GM18499 (cell line): ENCODE measurements around the gene DLX5.

Experiments used
- ATAC-seq: cut with Tn5 transposase; IDR thresholded peaks from one replicate; pipeline ENCODE4 v1.9.1; 2021; ENCODE audit warnings: moderate number of reproducible peaks; ENCODE audit not compliant: insufficient read depth, unreplicated experiment

DLX5 gene

DNA sequence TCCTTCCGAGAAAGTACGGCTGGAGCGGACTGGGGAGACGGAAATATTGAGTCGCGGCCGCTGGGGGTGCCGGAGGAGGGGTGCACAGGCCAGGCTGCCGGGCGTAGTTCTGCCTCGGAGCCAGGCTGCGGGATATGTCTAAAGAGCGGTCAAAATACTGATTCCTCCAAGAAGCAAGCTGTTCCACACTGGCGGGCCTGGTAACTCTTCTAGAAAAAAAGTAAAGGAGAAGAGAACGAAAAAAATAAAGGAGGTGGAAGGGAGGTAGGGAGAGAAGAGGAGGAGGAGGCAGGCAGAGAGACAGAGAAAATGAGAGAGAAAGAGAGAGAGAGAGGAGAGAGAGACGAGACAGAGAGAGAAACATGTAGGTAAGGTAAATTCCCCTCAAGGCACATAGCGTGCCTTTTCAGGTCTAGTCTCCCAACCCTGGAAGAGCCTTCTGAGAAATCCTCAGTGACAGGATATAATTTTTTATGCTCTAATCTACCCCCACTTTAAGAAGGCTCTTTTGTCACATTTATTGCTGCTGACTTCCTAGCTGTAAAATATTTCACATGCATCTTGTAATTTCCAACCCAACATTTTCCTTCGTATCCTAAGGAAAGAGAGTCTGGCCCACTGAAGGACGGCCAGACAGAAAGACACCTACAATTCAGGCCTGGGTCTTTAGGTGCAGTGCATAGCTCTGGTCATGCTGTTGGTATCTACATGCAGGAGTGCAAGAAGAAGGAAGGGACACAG, 5.7 kb downstream of the DLX5 start:
- ATAC-seq: no peak

DNA sequence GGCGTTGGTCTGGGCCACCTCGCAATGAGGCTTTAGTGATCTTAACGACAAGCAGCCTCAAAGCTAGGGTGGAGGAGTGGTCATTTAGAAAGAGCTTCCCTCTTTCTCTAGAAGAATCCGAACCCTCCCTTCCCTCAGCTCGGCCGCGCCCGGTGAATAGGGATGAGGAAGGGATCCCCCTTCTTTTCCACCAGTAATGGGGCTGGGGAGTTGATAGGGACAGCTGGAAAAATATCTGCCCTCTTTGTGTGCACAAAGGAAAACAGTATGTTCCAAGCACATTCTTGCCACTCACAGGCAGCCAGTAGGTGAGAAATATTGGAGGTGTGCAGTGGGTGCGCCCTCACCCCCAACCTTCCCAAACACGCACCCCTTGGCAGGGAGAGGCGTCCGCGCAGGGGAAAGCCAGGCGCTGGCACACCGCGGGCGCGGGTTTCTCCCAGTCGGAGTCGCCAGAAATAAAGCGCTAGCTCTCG, 6.5 kb downstream of the DLX5 start:
- ATAC-seq: no peak

DNA sequence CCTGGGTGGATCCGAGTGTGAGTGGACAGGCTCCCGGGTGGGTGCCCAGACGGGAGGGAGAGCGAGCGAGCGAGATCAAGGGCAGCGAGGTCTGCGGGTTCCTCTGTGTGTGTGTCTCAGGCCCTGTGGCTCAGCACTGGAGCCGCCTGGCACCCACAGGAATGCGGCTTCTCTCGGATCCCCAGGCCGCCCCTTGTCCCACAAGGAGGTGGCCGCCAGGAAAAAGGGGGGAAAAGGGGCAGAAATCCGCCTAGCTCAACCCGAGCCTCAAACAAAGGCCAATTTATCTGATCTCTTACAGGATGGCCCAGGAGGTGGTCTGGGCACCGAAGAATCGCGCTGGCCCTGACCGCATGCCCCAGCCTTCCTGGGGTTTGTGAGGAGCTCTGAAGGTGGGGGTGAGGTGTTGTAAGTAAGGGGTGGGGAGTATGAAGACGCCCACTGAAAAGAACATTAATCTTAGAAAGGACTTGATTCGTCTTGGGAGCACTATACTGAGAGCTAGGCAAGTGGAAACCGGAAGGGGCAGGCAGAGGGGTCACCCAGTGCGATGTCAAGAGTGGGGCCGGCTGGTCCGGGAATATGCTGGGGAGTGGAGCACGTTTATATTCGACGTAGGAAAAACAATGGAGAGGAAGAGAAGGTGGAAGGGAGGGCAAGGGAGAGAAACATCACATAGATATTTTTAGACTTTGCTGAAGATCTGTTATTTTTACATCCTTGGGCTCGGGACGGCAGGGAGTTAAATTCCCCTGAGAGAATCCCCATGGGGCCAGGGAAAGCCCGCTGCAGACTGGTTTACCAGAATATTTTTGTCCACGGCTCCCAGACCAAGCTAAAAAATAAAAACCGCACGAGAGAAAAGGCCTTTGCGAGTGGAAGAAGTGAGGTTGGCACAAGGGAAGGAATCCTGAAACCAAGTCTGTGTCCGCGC, 7.2 kb downstream of the DLX5 start:
- ATAC-seq: no peak

DNA sequence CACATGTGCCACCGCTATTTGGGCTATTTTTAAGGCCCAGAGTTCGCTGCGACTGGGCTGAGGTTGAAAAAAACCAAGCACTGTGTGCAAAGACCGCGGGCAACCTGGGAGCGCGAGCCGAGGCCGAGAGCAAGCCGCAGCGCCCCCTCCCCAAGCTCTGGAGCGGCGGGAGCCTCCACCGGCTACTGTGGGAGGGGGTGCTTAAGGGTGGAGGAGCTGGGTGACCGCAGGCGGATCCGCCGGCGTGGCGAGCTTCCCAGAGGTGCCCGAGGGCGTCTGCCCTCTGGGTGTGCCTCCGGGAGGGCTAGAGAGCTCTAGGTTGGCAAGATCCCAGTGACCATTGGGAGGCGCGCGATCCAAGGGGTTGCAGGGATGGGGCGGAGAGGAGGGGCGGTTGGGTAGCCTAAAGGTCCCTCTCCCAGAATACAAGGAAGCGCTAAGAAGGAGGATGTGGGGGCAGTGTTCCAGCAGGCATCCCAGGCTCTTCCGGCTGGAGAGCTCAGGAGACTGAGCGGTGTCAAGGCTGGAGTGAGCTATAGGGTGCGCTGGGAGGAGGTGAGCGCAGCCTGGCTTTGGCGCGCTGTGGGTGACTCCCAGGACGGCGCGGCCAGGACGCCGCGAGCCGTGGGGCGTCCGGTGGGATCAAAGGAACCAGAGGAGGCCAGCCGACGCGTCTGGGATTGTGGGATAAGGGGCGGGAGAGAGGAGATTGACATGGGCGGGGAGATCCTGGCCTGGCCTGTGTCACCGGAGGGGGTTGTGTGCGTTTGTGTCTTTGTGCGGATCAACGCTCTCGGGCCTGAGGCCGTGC, 8.0 kb downstream of the DLX5 start:
- ATAC-seq: no peak

DNA sequence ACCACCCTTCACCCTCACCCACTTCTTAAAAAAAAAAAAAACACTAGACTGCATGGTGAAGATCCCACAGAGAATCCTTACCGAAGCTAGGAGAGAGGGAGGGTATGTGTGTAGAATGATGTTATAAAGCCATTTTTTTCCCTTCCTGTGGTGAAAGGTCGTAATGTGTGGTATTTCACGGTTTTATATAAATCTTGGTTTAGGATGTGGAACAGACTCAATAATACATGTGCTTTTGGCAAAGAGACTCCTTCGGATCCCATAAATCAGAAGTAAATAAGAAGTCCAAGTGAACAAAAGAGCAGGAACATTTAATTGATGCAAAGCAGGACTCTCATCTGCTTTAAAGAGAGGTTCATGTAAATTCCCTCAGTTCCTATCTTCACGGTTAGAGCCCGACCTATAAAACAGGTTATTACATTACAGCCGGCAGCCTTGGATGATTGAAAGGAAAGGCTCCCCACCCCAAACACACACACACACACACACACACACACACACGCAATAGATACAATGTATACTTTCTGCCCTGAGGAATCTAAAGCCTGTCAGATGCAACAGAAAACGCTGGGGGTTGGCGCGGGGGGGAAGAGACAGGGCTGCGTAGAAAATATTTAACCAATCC, 8.8 kb downstream of the DLX5 start:
- ATAC-seq: no peak

DNA sequence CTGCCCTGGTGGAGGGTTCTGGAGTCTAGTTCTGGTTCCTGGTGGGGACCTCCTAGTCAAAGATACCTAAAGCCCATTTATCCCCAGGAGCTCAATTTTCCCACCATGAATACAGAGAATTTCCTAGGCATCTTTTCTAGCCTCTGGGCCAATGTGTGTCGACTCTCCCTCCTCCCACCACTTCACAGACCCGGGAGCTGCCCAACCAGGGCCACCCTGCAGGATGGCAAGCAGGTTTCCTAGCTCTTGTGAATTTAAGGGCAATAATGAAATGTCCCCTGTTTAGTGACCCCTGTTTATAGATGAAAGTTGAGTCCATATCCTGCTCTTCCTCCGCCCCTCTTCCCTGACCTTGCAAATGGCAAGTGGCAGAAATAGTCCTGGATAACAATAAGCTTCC, 9.4 kb downstream of the DLX5 start:
- ATAC-seq: no peak

DNA sequence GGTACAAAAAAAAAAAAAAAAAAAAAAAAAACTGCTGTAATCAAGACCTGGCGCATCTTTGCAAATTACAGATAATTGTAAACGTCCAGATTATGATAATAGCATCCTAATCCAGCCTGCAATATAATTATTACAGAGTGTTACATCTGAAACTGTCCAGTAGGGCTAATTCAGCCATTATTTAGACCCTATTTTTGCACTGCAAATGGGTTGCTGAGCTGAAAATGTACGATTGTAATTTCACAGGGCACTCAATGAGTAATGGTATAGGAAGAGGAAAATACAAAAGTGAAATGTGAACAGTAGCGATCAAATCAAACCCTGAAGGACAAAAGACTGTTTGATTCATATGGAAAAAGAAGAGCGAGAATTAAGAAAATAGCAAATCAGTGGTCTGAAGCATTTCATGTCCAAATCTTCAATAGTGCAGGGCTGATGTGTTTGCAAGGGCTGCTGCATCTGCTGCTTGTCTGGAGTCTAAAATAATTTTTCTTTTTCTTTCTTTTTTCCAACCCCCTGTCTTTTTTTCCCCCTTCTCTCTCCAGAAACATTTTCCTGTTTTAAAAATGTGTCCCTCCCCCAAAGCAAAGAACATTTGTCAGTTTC, 10.4 kb downstream of the DLX5 start:
- ATAC-seq: no peak

DNA sequence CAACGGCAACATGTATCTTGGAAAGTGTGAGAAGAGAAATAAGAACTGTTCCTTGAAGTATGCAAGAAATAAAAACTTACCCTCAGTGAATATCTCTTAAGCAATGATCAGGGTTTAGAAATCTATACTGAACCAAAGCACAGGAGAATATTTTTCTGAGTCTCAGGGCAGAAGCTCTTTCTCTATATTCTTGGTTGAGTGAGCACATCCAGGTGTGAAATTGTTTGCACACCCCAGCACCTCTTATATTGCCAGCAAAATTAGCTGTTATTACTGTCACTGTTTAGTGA, 10.8 kb downstream of the DLX5 start:
- no peak for ATAC-seq

DNA sequence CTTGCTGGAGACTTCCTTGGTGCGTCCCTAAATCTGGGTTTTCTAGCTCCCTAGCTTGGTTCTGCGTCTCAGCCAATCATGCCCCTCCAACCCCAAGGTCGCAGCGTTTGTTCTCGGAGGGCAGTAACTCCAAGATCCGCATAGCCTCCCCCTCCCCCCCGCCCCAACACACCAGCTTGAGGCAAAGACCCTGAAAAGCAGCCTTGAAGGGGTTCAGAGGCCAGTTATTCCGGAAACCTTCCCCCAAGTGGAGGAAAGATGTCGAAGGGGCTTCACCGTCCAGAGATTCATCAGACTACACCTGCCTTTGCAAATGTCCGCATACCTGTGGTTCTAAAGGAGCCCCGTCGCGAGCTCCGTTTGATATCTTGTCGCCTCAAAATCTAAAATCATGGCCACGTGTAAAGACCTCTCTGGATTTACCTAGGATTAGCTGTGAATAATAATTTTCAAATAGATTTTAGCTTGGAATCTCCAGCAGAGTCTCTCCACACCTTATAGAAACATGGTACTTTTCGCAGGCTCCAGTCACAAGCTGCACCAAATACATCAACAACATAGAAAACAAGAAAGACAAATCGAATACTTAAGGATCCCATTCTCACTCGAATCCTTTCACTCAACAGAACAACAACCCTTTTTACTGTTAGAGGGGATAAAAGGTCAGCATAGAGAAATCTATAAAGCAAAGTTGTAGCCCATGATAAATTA, 11.3 kb downstream of the DLX5 start:
- ATAC-seq: no peak

DNA sequence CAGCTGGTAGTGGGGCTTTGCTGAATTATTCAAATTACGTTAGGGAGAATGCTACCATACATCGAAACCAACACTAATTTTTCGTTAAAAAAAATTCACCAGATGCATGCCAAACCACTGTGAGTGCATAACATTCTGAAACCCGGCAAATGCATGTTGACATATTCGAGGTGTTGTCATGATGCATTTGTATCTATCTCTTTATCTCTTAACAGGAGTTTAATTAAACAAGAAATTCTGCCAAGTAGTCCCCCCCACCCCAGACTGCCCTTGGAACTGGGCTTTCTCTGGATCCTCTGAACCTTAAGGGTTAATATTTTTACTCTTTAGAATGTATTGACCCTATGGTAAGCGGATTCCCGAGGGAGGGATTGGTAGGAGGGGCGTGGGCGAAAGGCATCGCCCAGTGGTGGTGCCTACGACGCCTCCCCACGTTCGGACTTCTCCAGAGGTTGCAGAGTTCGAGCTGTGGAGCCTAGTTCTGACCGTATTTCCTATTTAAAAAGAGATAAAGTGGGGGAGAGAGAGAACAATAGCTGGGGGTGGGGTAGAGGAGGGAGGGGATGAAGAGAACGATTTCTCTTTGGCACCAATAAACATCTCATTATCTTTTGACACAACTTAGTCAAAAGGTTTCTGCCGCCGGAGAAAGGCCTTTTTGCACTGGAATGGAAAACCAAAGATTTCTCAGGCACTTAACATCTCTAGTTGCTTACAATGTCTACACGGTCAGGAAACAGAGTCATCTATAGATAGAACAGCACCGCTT, 12.1 kb downstream of the DLX5 start:
- ATAC-seq: no peak

DNA sequence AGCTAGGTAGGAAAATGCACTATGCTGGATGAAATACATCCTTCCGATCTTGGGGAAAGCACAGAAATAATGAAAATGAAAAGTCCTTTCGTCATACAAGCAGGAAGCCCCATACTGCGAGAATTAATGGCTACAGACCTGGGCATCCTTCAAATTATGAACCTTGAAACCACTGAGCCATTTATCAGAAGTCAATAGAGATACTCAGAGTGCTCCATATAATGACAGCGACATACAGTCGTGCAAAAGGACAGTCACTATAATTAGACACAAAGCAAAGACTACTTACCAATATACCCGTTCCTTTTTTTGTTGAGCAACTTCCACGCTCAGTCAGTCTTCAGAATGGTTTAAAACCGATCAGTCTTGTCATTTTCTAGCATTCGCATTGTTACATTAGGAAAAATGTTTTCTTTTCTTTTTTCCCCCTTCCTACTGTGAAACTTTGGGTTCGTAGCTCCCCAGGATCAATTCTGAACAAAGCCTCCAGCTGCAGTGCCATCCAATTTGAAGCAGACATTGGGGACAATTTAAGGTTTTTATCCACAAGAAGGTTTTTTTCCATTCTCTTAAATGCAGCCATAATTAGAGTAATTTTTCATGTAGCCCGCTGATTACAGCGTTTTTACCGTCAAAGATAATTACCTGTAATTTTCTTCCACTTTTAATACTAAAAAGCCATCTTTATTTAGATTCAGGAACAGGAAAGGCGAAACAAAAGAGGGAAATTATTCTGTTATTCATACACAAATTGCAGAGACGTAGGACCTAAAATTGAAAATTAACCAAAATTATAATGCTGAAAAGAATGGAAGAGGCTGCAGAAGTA, 12.9 kb downstream of the DLX5 start:
- ATAC-seq: no peak

DNA sequence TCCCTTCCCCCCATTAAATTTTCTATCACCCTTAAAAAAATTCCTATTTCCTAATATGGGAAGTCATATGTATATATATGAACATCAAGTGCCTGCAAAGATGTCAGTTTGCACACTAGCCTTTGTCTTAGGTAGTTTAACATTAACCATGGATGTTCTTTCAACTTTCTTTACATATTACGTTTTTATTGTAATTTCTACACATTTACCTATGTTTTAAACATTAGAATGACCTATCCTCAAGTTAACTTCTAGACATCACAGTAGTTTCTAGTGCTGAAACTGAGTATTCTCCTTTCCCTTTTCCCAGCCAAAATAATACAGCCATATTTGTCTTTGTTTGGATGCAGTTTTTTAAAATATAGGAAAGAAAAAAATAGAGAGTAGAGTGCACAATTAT, 13.5 kb downstream of the DLX5 start:
- no peak for ATAC-seq

DNA sequence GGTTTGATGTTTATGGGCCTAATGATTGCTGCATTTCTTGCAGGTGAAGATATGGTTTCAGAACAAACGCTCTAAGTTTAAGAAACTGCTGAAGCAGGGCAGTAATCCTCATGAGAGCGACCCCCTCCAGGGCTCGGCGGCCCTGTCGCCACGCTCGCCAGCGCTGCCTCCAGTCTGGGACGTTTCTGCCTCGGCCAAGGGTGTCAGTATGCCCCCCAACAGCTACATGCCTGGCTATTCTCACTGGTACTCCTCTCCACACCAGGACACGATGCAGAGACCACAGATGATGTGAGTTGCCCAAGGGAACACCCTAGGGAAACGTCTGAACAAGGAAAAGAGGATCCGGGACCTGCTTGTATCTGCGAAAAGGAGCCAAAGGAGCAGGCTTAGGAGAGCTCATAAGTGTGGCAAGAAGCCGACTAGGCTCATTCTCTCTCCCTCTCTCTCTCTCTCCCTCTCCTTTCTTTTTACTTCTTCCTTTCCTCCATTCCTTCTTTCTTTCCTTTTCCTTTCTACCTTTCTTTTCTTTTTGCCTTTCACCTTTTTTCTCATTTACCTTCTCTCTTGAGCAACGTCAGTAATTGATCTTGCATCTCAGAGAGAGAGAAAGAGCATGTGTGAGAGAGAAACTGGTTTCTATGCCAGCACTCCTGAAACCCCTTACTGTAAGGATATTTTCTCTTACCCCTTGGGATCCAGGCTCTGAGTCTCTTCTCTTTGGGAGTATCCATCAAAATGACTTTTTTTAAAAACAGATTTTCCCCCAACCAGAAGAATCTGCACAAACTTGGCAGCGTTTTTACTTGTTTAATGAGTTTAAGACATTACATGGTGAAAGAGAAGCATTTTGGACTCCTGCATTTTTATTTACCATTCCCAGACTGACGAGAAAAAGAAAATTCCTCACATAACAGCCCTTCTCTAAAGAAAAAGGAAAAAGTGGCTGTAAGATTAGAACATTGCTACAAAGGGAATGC, 14.6 kb downstream of the DLX5 start:
- no peak for ATAC-seq

DNA sequence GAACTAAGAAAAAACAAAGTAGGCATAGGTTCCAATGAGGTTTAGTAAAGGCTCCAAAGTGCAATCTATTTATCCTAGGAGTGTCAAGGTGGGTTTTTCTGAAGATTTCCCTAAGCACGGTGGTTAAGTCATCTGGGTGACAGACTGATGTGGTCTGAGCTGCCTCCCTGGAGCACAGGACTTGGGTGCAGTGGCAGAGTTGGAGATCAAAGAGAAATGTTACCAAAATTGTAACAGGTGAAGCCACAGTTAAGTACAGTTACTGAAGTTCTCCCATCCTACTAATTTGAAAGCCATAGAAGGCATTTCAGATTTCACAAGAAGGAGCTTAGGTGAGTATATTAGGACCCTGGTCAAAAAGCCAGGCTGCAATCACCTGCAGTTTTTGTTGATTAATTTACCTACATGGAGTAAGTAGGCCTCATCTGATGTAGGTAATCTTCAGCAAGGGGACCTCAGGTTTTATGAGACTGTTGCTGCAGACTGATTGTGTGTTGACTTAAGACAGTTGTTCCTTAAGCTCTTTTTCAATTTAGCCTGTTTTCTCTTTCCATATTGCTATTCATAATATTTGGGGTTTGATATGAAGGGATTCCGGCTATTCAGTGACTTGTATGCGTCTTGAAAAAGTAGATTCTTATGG, 16.2 kb downstream of the DLX5 start:
- ATAC-seq: no peak

DNA sequence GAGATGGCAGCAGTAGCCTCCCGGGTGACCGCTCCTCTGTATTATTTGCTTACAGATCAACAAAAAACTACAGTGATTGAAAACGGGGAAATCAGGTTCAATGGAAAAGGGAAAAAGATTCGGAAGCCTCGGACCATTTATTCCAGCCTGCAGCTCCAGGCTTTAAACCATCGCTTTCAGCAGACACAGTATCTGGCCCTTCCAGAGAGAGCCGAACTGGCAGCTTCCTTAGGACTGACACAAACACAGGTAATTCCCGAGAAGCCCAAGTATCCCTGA, 17.1 kb downstream of the DLX5 start:
- ATAC-seq: no peak

DNA sequence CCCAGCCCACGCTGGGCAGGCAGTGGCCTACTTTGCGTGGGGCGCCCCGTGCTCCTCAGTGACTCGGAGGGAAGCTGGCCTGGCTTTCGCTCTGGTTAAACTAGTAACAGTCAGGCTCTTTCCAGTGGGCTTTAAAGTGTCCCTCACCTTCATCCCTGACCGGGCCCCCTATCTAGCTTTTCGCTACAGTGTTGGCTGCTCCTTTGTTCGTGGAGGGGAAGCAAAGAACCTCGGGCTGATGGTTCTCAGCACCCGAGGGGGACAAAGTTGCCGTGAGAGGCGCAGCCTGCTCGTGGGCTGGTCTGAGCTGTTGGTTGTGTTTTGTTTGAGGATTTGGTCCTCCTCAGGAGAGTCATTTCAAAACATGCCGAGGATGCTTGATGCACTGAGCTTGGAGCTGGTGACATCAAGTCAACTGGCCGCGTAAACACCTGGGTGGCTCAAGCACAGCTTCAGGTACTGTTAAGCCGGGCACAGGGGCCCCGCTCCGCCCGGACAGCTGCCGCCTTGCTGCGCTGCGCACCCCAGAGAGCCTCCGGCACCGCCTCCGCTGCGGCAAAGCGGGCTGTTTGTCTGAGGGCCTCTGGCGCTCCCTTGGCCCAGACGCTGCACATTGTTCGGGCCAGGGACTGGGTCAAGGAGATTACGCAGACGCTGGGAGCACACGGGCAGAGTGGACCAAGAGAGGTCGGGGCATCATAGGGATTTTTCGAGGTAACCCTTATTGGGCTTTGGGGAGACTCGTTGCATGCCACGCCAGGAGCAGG, 17.6 kb downstream of the DLX5 start:
- no peak for ATAC-seq
